Measurements from ENCODE around the gene PRAMEF8. TPM values are rescaled to one million over a fixed set of nuclear protein-coding genes. Genes with fewer than 3 reads are reported as not detected.
"Not testable (repeated sequence)": the region's sequence is repeated elsewhere in the genome, so short reads cannot be mapped to it uniquely, and the experiment has no call there.

The PRAMEF8 gene
- total RNA-seq, result not detected

GRCh38 chr1:13285037-13285436 lies at the start of gene PRAMEF8:
PRAMEF8 (minus strand) TSS chr1:13285137; CDS start chr1:13284091, 1,046 bp downstream.
- not testable (repeated sequence) for DNase-seq

DNA sequence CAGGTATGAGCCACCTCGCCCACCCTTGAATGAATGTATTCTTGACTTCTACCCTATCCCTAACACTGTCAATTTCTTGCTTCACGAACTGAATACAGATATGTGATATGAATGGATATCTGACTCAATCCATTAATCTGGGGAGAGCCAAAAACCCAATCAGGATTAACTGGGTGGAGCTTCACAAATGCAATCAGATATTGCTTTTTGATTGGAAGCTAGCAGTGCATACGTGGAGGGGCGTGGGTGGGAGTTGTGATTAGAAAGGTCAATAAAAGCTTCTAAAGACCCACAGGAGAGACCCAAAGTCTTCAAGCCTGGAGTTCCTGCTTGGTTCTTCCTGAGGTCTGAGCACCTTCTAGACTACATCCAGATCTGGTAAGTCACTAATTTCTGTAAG lies 30.3 kb upstream of the PRAMEF8 start, which contains the start of gene PRAMEF15:
TSS of gene PRAMEF15 (plus strand) at position 301 of the 400 bp plus-strand sequence. CDS start 2,827 bp downstream, outside the sequence.
- DNase-seq, result not testable (repeated sequence)

DNA sequence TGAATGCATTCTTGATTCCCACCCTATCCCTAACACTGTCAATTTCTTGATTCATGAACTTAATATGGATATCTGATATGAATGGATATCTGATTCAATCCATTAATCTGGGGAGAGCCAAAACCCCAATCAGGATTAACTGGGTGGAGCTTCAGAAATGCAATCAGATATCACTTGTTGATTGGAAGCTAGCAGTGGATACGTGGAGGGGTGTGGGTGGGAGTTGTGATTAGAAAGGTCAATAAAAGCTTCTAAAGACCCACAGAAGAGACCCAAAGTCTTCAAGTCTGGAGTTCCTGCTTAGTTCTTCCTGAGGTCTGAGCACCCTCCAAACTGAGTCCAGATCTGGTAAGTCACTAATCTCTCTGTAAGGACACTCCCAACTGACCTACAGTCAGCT lies 18.3 kb upstream of the PRAMEF8 start, which contains the start of gene PRAMEF33:
TSS of gene PRAMEF33 (plus strand) at position 301 of the 400 bp plus-strand sequence. CDS start 2,416 bp downstream, outside the sequence.
- DNase-seq, result not testable (repeated sequence)

DNA sequence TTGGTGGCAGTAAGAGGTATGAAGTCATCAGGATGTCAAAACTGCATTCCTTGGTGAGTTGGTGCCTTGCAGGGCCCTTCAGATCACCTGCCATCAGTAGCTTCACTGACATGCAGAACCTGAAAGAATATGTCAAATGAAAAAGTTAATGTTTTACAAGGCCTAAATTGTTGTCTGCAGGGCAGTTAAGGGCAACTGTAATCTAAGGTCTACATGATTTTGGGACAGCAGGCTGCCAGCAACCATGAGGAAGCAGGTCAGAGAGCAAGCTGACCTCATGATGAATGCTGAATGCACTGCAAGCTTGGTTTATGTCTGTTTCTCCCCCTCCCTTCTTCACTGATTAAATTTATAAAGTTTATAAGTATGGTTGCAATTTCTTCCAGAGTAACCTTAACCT lies 17.3 kb upstream of the PRAMEF8 start:
- not testable (repeated sequence) for DNase-seq

- DNase-seq, result not testable (repeated sequence)
These were observed 13.8 kb upstream of the PRAMEF8 start for GRCh38 chr1:13298699-13299098.

- DNase-seq, result not testable (repeated sequence)
These were observed 12.4 kb upstream of the PRAMEF8 start for GRCh38 chr1:13297216-13297931.

- DNase-seq, result not testable (repeated sequence)
These were observed 4.1 kb upstream of the PRAMEF8 start for GRCh38 chr1:13289030-13289429.

DNA sequence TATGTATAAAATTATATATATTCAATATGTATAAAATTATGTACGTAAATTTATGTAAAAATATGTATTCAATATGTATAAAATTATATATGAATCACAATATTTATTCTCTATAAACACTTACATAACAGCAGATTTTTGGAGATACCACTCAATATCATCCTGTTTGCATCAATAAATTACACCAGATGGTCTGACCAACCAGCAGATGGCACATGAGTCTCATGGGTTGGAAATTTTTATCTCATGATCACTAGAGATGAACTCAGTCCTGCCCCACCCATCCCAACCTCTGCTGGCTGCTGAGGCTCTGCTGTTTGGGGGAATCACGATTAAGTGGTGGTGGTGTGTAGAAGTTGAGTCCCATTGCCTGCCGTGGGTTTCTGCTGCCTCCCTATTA lies 5.3 kb downstream of the PRAMEF8 start:
- not testable (repeated sequence) for DNase-seq

DNA sequence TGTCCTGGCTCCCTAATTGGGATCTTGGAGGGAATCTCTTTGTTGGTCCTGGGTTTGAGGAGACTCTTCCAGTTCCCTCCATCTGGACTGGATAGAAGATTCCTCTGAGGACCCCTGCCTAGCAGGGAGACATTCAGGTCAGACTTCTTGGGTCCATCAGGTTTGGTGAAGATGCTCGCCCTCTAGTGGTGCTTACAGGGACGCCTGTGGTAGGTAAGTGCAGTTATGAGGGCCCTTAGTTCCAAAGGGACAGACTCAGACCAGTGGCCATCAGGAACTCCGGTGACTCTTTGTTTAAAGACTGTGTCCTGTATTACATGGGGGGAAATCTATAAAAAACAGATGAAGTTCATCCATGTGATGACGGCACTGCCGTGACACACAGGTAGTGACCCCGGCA lies 7.9 kb downstream of the PRAMEF8 start:
- DNase-seq, result not testable (repeated sequence)

DNA sequence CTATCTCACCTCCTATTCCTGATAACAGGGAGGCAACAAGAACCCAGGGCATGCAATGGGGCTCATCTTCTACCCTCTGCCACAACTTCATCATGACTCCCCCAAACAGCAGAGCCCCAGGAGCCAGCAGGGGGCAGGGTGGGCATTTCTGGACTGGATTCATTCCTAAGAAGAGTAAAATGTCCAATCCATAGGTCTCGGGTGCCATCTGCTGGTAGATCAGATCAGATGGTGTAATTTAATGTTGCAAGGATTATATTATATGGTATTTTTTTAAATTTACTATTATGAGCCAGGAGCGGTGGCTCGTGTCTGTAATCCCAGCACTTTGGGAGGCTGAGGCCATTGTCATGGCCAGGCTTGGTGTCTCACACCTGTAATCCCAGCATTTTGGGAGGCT lies 19.8 kb downstream of the PRAMEF8 start:
- DNase-seq, result not testable (repeated sequence)

DNA sequence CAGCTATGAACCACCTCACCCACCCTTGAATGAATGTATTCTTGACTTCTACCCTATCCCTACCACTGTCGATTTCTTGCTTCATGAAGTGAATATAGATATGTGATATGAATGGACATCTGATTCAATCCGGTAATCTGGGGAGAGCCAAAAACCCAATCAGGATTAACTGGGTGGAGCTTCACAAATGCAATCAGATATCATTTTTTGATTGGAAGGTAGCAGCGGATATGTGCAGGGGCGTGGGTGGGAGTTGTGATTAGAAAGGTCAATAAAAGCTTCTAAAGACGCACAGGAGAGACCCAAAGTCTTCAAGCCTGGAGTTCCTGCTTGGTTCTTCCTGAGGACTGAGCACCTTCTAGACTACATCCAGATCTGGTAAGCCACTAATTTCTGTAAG lies 31.0 kb downstream of the PRAMEF8 start, which contains the start of gene PRAMEF5:
TSS of gene PRAMEF5 (plus strand) at position 301 of the 400 bp plus-strand sequence. CDS start 5,071 bp downstream, outside the sequence.
- DNase-seq, result not testable (repeated sequence)

DNA sequence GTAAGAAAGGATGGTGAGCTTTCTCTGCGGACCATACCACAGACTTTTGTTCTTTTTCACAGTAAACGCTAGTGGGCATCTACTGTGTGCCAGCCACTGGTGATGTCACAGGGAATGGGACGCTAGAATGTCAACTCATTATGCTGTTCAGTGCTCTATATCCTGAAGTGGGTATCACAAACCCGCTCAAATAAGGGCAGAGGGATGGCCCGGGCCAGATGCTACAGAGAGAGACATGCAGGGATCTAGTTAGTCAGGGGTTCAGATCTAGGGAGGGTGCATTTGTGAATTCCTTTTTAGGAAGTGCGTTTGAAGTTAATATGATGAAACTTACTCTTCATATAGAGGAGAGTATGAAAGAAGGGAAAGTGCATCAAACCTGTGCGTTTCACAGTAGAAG lies 37.8 kb downstream of the PRAMEF8 start:
- DNase-seq, result not testable (repeated sequence)

DNA sequence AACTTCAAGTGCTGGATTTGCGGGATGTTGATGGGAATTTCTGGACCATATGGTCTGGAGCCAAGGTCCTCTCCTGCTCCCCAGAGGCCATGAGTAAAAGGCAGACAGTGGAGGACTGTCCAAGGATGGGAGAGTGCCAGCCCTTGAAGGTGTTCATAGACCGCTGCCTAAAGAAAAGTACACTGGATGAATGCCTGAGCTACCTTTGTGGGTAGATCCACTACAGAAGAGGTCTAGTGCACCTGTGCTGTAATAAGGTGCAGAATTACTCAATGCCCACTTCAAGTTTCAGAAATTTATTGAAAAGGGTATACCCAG lies 38.4 kb downstream of the PRAMEF8 start:
- not testable (repeated sequence) for DNase-seq

GRCh38 chr1:13245841-13246553 lies 38.9 kb downstream of the PRAMEF8 start:
- not testable (repeated sequence) for DNase-seq

GRCh38 chr1:13243536-13244263 lies 41.2 kb downstream of the PRAMEF8 start:
- not testable (repeated sequence) for DNase-seq

DNA sequence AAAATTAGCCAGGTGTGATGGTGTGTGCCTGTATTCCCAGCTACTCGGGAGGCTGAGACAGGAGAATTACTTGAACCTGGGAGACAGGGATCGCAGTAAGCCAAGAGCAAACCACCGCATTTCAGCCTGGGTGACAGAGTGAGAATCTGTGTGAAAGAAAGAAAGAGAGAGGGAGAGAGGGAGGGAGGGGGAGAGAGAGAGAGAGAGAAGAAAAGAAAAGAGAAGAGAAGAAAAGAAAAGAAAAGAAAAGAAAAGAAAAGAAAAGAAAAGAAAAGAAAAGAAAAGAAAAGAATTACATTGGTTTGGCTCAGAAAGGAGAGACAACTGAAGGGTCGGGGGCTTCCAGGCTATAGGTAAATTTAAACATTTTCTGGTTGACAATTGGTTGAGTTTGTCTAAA lies 45.3 kb downstream of the PRAMEF8 start:
- DNase-seq, result not testable (repeated sequence)

GRCh38 chr1:13237572-13237971 lies 47.4 kb downstream of the PRAMEF8 start:
- DNase-seq, result not testable (repeated sequence)

DNA sequence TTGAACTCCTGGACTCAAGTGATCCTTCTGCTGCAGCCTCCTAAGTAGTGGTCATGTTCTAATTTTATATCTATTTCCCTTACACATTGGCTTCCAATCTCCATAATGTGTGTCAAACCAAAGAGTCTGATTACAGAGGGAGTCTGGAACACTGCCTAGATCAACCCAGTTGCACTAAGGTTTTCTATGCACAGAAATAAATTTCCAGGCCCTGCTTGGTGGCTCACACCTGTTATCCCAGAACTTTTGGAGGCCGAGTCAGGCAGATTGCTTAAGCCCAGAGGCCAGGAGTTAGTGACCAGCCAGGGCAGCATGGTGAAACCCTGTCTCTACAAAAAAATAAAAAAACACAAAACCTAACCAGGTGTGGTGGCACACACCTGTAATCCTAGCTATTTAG lies 50.9 kb downstream of the PRAMEF8 start:
- DNase-seq, result not testable (repeated sequence)

DNA sequence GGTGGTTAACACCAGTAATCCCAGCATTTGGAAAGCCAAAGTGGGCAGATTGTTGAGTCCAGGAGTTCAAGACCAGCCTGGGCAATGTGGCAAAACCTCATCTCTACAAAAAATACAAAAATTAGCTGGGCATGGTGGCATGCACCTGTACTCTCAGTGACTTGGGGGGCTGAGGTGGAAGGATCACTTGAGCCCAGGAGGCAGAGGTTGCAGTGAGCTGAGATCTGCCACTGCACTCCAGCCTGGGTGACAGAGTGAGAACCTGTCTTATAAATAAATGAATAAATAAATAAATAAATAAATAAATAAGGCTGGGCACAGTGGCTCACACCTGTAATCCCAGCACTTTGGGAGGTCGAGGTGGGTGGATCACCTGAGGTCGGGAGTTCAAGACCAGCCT lies 52.9 kb downstream of the PRAMEF8 start:
- not testable (repeated sequence) for DNase-seq

Data from skin of body (tissue), 2 donors.